Activated CD4-positive, alpha-beta T cell treated with anti-CD3 and anti-CD28 coated beads, Interleukin-2, amount 50 U/mL, for 1 hour (primary cell): Measurements from ENCODE around the gene ZNF605.
"Not testable (repeated sequence)": the region's sequence is repeated elsewhere in the genome, so short reads cannot be mapped to it uniquely, and the experiment has no call there.

Experiments used
- DNase-seq: peaks from one replicate; pipeline ENCODE4 v3.0.0-alpha.2; 2020

ZNF605 gene

GRCh38 chr12:132948146-132949066 lies 7.7 kb downstream of the ZNF605 start:
- DNase-seq, result no peak

- DNase-seq, result no peak
These were observed 9.8 kb downstream of the ZNF605 start for GRCh38 chr12:132946246-132946820.

GRCh38 chr12:132945806-132946205 lies 10.3 kb downstream of the ZNF605 start:
- no peak for DNase-seq

GRCh38 chr12:132942611-132943010 lies 13.5 kb downstream of the ZNF605 start:
- DNase-seq, result no peak

GRCh38 chr12:132941336-132941954 lies 14.7 kb downstream of the ZNF605 start:
- DNase-seq, result no peak

GRCh38 chr12:132940071-132940719 lies 15.9 kb downstream of the ZNF605 start:
- no peak for DNase-seq

- not testable (repeated sequence) for DNase-seq
These were observed 17.3 kb downstream of the ZNF605 start for GRCh38 chr12:132938807-132939206.

GRCh38 chr12:132937476-132937875 lies 18.6 kb downstream of the ZNF605 start:
- DNase-seq, result no peak

GRCh38 chr12:132936921-132937320 lies 19.2 kb downstream of the ZNF605 start:
- DNase-seq, result not testable (repeated sequence)

GRCh38 chr12:132936163-132936562 lies 19.9 kb downstream of the ZNF605 start:
- DNase-seq, result no peak

- no peak for DNase-seq
These were observed 29.7 kb downstream of the ZNF605 start for GRCh38 chr12:132926415-132926833.

- DNase-seq, result no peak
These were observed 30.3 kb downstream of the ZNF605 start for GRCh38 chr12:132925597-132926414.

GRCh38 chr12:132924356-132924755 lies 31.8 kb downstream of the ZNF605 start:
- DNase-seq, result no peak

- DNase-seq, result no peak
These were observed 32.7 kb downstream of the ZNF605 start for GRCh38 chr12:132923356-132923909.

GRCh38 chr12:132922676-132923075 lies 33.4 kb downstream of the ZNF605 start:
- no peak for DNase-seq

GRCh38 chr12:132921685-132922084 lies 34.4 kb downstream of the ZNF605 start:
- DNase-seq, result no peak

- no peak for DNase-seq
These were observed 37.4 kb downstream of the ZNF605 start for GRCh38 chr12:132918680-132919079.

GRCh38 chr12:132909030-132909368 lies 47.1 kb downstream of the ZNF605 start:
- no peak for DNase-seq

GRCh38 chr12:132908145-132909029 lies 47.7 kb downstream of the ZNF605 start:
- DNase-seq, result peak; percentile 94

- DNase-seq, result not testable (repeated sequence)
These were observed 48.3 kb downstream of the ZNF605 start for GRCh38 chr12:132907789-132908144.

- no peak for DNase-seq
These were observed 48.9 kb downstream of the ZNF605 start for GRCh38 chr12:132907216-132907615.
